ENCODE results near the gene KY.

Gene KY

DNA sequence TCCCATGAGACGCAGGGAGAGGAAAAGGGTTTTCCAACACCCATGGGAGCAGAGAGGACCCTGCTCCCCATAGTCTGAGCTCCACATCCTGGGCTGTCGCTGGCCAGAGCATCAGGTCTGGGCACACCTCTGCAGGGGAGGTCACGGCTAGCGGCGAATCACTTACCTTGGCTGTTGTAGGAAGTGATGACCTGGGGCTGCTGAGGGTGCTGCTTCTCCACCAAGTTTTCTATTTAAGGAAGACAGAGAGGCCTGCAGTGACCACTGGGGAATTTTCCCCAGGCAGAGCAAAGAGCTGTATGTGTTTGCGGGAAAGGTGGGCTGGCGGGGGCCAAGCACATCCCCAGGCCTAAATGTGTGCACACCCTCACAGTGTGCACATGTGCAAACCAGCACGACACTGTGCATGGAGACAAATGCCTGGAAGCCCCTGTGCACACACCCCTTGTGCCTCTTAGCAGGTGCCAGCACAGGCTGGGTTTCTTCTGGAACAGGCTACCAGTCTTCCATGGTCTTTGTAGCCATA, 7.6 kb downstream of the KY start:
- no peak for DNase-seq (ENCODE audit: extremely low read depth, insufficient read length)
- Histone ChIP-seq H3K4me3 (replicated peaks; ENCODE audit: low read depth, low read length) (no peak overlapping the region), H3K27me3 (replicated peaks; ENCODE audit: control insufficient read depth, insufficient read depth, low read length) (no peaks in the 10 kb centered on the region; the same call in 1 of the 2 replicates), H3K36me3 (ENCODE audit: control insufficient read depth, insufficient read depth, low read length) (no peaks in the 10 kb centered on the region)
- TF ChIP-seq, protein P1, sequence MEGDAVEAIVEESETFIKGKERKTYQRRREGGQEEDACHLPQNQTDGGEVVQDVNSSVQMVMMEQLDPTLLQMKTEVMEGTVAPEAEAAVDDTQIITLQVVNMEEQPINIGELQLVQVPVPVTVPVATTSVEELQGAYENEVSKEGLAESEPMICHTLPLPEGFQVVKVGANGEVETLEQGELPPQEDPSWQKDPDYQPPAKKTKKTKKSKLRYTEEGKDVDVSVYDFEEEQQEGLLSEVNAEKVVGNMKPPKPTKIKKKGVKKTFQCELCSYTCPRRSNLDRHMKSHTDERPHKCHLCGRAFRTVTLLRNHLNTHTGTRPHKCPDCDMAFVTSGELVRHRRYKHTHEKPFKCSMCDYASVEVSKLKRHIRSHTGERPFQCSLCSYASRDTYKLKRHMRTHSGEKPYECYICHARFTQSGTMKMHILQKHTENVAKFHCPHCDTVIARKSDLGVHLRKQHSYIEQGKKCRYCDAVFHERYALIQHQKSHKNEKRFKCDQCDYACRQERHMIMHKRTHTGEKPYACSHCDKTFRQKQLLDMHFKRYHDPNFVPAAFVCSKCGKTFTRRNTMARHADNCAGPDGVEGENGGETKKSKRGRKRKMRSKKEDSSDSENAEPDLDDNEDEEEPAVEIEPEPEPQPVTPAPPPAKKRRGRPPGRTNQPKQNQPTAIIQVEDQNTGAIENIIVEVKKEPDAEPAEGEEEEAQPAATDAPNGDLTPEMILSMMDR (IDR thresholded peaks at IDR 0.05; ENCODE audit: insufficient read depth, low read length, poor library complexity, severe bottlenecking) = no peak

- H3K27me3 ChIP-seq (replicated peaks; ENCODE audit: control insufficient read depth, insufficient read depth, low read length) = no peaks in the 10 kb centered on the region; the same call in 1 of the 2 replicates
- DNase-seq (ENCODE audit: extremely low read depth, insufficient read length) = no peak
- no peaks in the 10 kb centered on the region for H3K36me3 ChIP-seq (ENCODE audit: control insufficient read depth, insufficient read depth, low read length)
- TF ChIP-seq, protein P1 (IDR thresholded peaks at IDR 0.05; ENCODE audit: insufficient read depth, low read length, poor library complexity, severe bottlenecking) = no peak
- H3K4me3 ChIP-seq (replicated peaks; ENCODE audit: low read depth, low read length) = no peak overlapping the region
Measured at GRCh38 chr3:134642445-134643149, 8.2 kb downstream of the KY start.

- TF ChIP-seq, protein P1 (IDR thresholded peaks at IDR 0.05; ENCODE audit: insufficient read depth, low read length, poor library complexity, severe bottlenecking) = no peak
- Histone ChIP-seq H3K36me3 (ENCODE audit: control insufficient read depth, insufficient read depth, low read length) (no peaks in the 10 kb centered on the region), H3K4me3 (replicated peaks; ENCODE audit: low read depth, low read length) (no peak overlapping the region), H3K27me3 (replicated peaks; ENCODE audit: control insufficient read depth, insufficient read depth, low read length) (no peaks in the 10 kb centered on the region; the same call in 1 of the 2 replicates)
- DNase-seq (ENCODE audit: extremely low read depth, insufficient read length) = no peak
Measured at GRCh38 chr3:134641671-134642300, 9.0 kb downstream of the KY start.

DNA sequence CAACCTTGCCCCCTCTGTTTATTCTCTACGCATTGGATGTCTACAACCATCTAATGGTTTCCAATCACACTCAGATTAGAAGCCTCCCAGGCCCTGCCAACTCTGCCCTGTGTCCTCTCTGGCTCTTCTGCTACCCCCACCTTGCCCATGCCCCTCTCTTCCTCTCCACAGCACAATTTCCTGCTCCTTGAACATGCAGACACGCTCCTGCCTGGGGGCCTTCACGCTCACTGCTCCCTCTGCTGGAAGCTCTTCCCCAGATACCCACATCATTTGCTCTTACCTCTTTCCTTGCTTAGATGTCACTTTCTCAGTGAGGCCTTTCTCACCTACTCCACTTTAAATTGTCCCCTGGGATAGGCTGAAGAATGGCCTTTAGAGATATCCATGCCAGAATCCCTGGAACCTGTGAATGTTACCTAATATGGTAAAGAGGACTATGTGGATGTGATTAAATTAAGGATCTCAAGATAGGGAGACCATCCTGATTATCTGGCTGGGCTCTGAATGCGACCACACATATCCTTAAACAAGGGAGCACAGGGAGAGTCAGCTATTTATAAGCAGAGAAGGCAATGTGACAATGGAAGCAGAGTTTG, 9.9 kb downstream of the KY start:
- Histone ChIP-seq H3K36me3 (ENCODE audit: control insufficient read depth, insufficient read depth, low read length) (no peaks in the 10 kb centered on the region), H3K4me3 (replicated peaks; ENCODE audit: low read depth, low read length) (no peak overlapping the region), H3K27me3 (replicated peaks; ENCODE audit: control insufficient read depth, insufficient read depth, low read length) (no peaks in the 10 kb centered on the region; the same call in 1 of the 2 replicates)
- DNase-seq (ENCODE audit: extremely low read depth, insufficient read length) = no peak
- TF ChIP-seq, protein P1 (IDR thresholded peaks at IDR 0.05; ENCODE audit: insufficient read depth, low read length, poor library complexity, severe bottlenecking) = peak; percentile 69

DNA sequence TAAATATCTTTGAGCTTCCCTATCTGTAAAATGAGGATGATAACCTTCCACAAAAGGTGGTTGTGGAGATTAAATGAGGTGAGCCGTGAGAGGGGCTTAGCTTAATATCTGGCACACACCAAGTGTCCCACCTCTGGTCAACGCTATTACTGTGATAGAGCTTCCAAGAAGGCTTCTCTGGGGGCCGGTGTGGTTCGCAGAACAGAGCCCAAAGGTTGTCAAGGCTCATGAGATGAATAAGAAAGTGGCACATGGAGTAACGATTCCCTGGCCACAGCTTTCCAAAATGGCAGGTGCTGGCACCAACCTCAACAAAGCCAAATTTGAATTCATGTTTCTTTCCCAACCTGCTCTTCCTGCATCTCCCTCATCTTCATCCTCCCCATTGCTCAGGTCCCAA, 10.4 kb downstream of the KY start:
- Histone ChIP-seq H3K27me3 (replicated peaks; ENCODE audit: control insufficient read depth, insufficient read depth, low read length) (no peaks in the 10 kb centered on the region; the same call in 1 of the 2 replicates), H3K36me3 (ENCODE audit: control insufficient read depth, insufficient read depth, low read length) (no peaks in the 10 kb centered on the region), H3K4me3 (replicated peaks; ENCODE audit: low read depth, low read length) (no peak overlapping the region)
- no peak for DNase-seq (ENCODE audit: extremely low read depth, insufficient read length)
- TF ChIP-seq, protein P1 (IDR thresholded peaks at IDR 0.05; ENCODE audit: insufficient read depth, low read length, poor library complexity, severe bottlenecking) = no peak
